ENCODE results near the gene SLC35E4. TPM values are rescaled to one million over a fixed set of nuclear protein-coding genes. Genes with fewer than 3 reads are reported as not detected.

The SLC35E4 gene
- total and polyA plus RNA-seq, 2 donors (not counting 1 experiment from before 2014, with no cell fraction given) = 0.39 to 3.4 TPM

- Histone ChIP-seq H3K79me2 (ENCODE audit: control insufficient read depth, insufficient read depth, low read length) (no peaks in the 10 kb centered on the region), H3K4me2 (replicated peaks; ENCODE audit: low read depth, low read length, poor library complexity, severe bottlenecking) (no peak overlapping the region), H3K4me1 (ENCODE audit: control insufficient read depth in 2 of 2, insufficient read depth in 2 of 2, low read length in 2 of 2) (peaks cover 9 to 11% of the 10 kb centered on the region in 2 donors), H3K27me3 (replicated peaks in 1 of 4; ENCODE audit: control extremely low read depth in 1 of 4, control insufficient read depth in 3 of 4, insufficient read depth in 4 of 4, low read length in 3 of 4) (no peaks in the 10 kb centered on the region), H4K20me1 (ENCODE audit: control insufficient read depth, insufficient read depth, low read length, poor library complexity, severe bottlenecking) (no peaks in the 10 kb centered on the region), H3K27ac (ENCODE audit: low read length in 2 of 2) (no peak overlapping the region), H2AFZ (ENCODE audit: insufficient read depth, low read depth, low read length, poor library complexity, severe bottlenecking) (no peak overlapping the region), H3K9me3 (ENCODE audit: control extremely low read depth in 1 of 3, control insufficient read depth in 2 of 3, insufficient read depth in 1 of 3, low read length in 2 of 3) (no peaks in the 10 kb centered on the region), H3K9ac (ENCODE audit: low read length) (no peak overlapping the region), H3K36me3 (replicated peaks in 1 of 2; ENCODE audit: control extremely low read depth in 1 of 2, control insufficient read depth in 1 of 2, extremely low read depth in 1 of 2, insufficient read depth in 2 of 2, low read length in 1 of 2) (no peaks in the 10 kb centered on the region), H3K4me3 (ENCODE audit: control extremely low read depth in 1 of 5, extremely low read depth in 1 of 5, insufficient read depth in 1 of 5, low read depth in 2 of 5, low read length in 4 of 5) (no peak overlapping the region)
- ChIA-PET CTCF (interaction anchor here (0.6 to 1.2 kb wide), 3 partner anchors 20 to 404 kb away, joined by 3 to 5 read pairs (median 4); no protein-coding TSS in a partner anchor), POLR2A (interaction anchor here (0.6 kb wide), 1 partner anchor 14 kb away, joined by 9 read pairs; no protein-coding TSS in a partner anchor)
- ATAC-seq (ENCODE audit: low read depth) = no peak
- peaks cover 9% of the 10 kb centered on the region for H3K4me1 Mint-ChIP-seq
- WGBS (ENCODE audit: insufficient coverage) = 90% methylated on average over 2 of the region's 5 CpGs
- no peaks in the 10 kb centered on the region for H3K9me3 Mint-ChIP-seq (ENCODE audit: insufficient read depth)
- intact Hi-C loops (cut with micrococcal nuclease) = no loop called here
- no peak overlapping the region for H3K4me3 Mint-ChIP-seq
- no peak overlapping the region for H3K27ac Mint-ChIP-seq
- H3K27me3 Mint-ChIP-seq = peaks cover 2% of the 10 kb centered on the region
- no peak for TF ChIP-seq CTCF (IDR thresholded peaks at IDR 0.05)
- TF ChIP-seq EZH2 (IDR thresholded peaks at IDR 0.05; ENCODE audit: borderline replicate concordance, insufficient read depth, low read depth, low read length, poor library complexity, severe bottlenecking) = no peak
- no peak for DNase-seq
Measured at GRCh38 chr22:30601464-30601863, 34.1 kb upstream of the SLC35E4 start.

GRCh38 chr22:30602049-30602448 is 33.5 kb upstream of the SLC35E4 start:
- H3K79me2 ChIP-seq (ENCODE audit: control insufficient read depth, insufficient read depth, low read length) = no peaks in the 10 kb centered on the region
- CTCF ChIA-PET = interaction anchor here (0.6 kb wide), 1 partner anchor 403 kb away, joined by 5 read pairs; no protein-coding TSS in a partner anchor
- ATAC-seq (ENCODE audit: low read depth) = no peak
- no peak overlapping the region for H3K4me3 ChIP-seq (ENCODE audit: control extremely low read depth in 1 of 5, extremely low read depth in 1 of 5, insufficient read depth in 1 of 5, low read depth in 2 of 5, low read length in 4 of 5)
- Mint-ChIP-seq H3K4me3 (no peak overlapping the region), H3K27me3 (peaks cover 2% of the 10 kb centered on the region), H3K4me1 (peaks cover 13% of the 10 kb centered on the region), H3K27ac (no peak overlapping the region), H3K9me3 (ENCODE audit: insufficient read depth) (no peaks in the 10 kb centered on the region)
- peaks cover 14 to 16% of the 10 kb centered on the region in 2 donors for H3K4me1 ChIP-seq (ENCODE audit: control insufficient read depth in 2 of 2, insufficient read depth in 2 of 2, low read length in 2 of 2)
- H4K20me1 ChIP-seq (ENCODE audit: control insufficient read depth, insufficient read depth, low read length, poor library complexity, severe bottlenecking) = no peaks in the 10 kb centered on the region
- TF ChIP-seq EZH2 (IDR thresholded peaks at IDR 0.05; ENCODE audit: borderline replicate concordance, insufficient read depth, low read depth, low read length, poor library complexity, severe bottlenecking) (no peak), CTCF (IDR thresholded peaks at IDR 0.05) (peak; percentile 37)
- H3K9ac ChIP-seq (ENCODE audit: low read length) = no peak overlapping the region
- intact Hi-C loops (cut with micrococcal nuclease) = no loop called here
- DNase-seq = peak; percentile 43
- no peaks in the 10 kb centered on the region for H3K36me3 ChIP-seq (replicated peaks in 1 of 2; ENCODE audit: control extremely low read depth in 1 of 2, control insufficient read depth in 1 of 2, extremely low read depth in 1 of 2, insufficient read depth in 2 of 2, low read length in 1 of 2)
- H3K9me3 ChIP-seq (ENCODE audit: control extremely low read depth in 1 of 3, control insufficient read depth in 2 of 3, insufficient read depth in 1 of 3, low read length in 2 of 3) = no peaks in the 10 kb centered on the region
- no peaks in the 10 kb centered on the region for H3K27me3 ChIP-seq (replicated peaks in 1 of 4; ENCODE audit: control extremely low read depth in 1 of 4, control insufficient read depth in 3 of 4, insufficient read depth in 4 of 4, low read length in 3 of 4)
- no CpG with 5 or more reads among the region's 3 CpGs for WGBS (ENCODE audit: insufficient coverage)
- H3K27ac ChIP-seq (ENCODE audit: low read length in 2 of 2) = no peak overlapping the region
- H2AFZ ChIP-seq (ENCODE audit: insufficient read depth, low read depth, low read length, poor library complexity, severe bottlenecking) = no peak overlapping the region
- no peak overlapping the region for H3K4me2 ChIP-seq (replicated peaks; ENCODE audit: low read depth, low read length, poor library complexity, severe bottlenecking)
- POLR2A ChIA-PET = interaction anchor here (0.6 kb wide), 1 partner anchor 15 kb away, joined by 9 read pairs; no protein-coding TSS in a partner anchor
